Mesenteric fat pad (tissue), 1 donor: ENCODE data around the gene TMEM214. TPM values are rescaled to one million over a fixed set of nuclear protein-coding genes. Genes with fewer than 3 reads are reported as not detected.

Experiments used
- DNase-seq: peaks from one replicate; pipeline ENCODE4 v3.0.0-alpha.2; 2020; ENCODE audit warnings: low spot score
- long read RNA-seq: library from polyadenylated mRNA; unstranded; transcript quantifications from one replicate; pipeline ENCODE4 v2.0.0, GENCODE V29; 2020
- total RNA-seq: library from RNA; stranded (reverse); fragmentation: NEBNext Ultra II Directional; extraction: Animal tissue kit (Norgen Biotek cat#: 25700); gene quantifications from one replicate; pipeline ENCODE4 v1.2.1, GENCODE V29; 2021
- donor health status: DM: yes; HTN: yes; CAD: no.

TMEM214 gene
- 148 TPM for total RNA-seq
- long read RNA-seq, partial matches to known transcripts, result 33 of 38 reads
- long read RNA-seq, other reads (novel, unspliced or antisense), result 2 of 38 reads

DNA sequence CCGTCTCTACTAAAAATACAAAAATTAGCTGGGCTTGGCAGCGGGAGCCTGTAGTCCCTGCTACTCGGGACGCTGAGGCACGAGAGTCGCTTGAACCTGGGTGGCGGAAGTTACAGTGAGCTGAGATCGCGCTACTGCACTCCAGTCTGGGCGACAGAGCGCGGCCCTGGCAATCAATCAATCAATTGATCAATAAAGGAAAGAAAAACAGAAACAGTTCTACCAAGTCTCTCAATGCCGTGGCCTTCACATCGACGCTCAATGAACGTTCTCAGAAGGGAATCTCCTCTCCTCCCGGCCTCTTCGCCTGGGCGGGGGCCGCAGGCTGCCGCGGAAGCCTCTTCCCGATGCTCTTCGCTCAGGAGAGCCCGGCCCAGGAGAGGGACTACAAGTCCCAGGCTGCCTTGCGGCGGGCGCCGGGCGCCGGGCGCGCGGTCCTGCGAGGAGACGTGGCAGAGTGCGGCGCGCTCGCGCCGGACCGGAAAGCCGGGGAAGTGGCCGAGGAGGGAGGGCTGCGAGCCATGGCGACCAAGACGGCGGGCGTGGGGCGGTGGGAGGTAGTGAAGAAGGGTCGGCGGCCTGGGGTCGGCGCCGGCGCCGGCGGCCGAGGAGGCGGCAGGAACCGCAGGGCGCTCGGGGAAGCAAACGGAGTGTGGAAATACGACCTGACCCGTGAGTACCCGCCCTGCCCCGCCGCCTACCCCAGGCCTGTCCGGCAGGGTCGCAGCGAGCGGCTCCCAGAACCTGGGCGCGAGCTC is at the start of gene TMEM214:
TSS of gene TMEM214 (plus strand) at position 471 of the 758 bp plus-strand sequence. CDS start at position 522, 51 bp downstream.
- peak; percentile 97 for DNase-seq

- no peak for DNase-seq
Measured at GRCh38 chr2:26983746-26984145, 49.0 kb upstream of the TMEM214 start.

- DNase-seq, result no peak
Measured at GRCh38 chr2:26985807-26986206, 47.0 kb upstream of the TMEM214 start.

DNA sequence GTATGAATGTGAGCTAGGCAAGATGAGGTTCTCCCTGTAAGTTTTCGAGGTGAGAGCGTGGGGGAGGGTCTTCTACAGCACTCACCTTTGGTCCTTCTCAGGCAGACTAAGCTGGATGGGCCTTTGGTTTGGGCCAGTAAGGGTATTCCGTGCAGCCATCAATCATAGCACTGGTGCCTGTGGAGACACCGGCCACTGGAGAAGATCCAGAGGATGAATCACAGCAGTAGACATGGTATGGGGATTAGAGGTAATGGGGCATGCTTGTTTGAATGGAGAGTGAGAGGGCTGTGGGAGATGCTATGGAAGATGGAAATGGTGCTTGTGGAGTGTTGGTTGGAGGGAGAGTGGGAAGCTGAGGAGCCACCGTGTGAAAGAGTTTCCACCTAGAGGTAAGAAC is 46.2 kb upstream of the TMEM214 start:
- no peak for DNase-seq

DNA sequence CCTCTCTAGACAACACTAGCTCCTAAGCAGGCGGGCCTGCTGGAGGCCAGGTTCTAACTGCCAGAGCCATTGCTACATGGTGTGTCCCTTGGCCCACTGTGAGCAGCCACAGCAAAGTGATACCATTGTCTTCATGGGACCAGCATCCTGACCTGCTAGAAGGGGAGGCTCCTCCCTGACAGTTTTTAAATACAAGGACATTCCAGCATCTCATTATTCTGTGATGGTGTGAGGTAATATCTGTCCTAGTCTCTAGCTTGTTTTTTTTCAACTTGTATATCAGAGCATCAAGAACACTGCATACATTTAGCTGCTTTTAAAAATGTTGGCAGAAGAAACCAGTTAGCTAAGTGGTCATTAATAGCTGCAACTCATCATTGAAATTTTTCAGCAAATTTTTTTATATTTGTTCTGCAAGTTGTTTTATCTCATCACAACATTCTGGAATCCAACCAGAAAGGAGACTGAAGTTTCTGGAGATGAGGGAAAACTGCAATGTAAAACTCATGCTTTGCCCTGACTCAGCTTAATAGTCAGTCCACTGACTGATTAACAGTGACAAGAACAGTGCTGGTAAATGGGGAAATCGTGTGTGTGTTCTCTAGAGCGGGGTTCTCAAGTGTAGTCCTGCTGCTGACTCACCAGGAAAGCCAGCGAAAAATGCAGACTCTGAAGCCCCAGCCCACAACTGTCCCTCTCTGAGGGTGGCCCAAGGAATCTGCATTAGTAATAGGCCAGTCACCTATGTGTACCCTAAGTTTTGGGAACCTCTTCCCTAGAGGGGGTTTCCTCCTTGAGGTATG is 44.5 kb upstream of the TMEM214 start:
- no peak for DNase-seq

- no peak for DNase-seq
Measured at GRCh38 chr2:26989156-26989555, 43.6 kb upstream of the TMEM214 start.

DNA sequence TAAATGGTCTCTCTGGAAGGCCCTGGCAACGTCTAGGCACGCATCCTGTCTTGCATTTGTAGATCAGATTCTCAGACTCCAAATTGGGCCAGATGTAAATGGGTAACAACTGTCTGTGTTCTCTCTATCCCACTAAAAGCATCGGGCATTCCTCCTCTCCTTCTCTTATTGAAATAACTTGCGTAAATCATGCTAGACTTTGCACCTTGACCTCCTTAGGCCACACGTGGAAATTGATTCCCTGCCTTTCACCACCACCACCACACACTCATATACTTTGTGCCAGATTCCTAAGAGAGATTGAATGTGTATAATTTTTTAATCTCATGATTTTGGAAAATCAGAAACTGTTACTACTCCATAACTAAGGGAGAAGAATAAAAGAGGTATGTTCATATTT is 41.0 kb upstream of the TMEM214 start:
- no peak for DNase-seq

GRCh38 chr2:26993768-26994167 is 39.0 kb upstream of the TMEM214 start:
- no peak for DNase-seq

- DNase-seq, result no peak
Measured at GRCh38 chr2:26994983-26995382, 37.8 kb upstream of the TMEM214 start.

DNA sequence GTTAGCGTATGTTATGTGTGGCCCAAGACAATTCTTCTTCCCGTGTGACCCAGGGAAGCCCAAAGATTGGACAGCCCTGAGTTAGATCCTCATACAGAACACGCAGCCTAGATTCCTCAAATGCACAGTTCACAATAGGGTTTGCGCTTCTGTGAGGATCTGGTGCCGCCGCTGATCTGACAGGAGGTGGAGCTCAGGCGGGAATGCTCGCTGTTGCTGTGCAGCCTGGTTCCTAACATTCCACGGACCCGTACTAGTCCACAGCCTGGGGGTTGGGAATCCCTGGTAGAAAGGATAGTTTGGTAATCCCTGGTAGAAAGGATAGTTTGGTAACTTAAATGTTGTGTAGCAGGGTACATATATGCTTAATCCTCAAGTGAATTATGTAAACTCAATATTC is 35.4 kb upstream of the TMEM214 start:
- no peak for DNase-seq

GRCh38 chr2:26998323-26998722 is 34.4 kb upstream of the TMEM214 start:
- no peak for DNase-seq

GRCh38 chr2:27000228-27000627 is 32.5 kb upstream of the TMEM214 start:
- DNase-seq, result no peak

GRCh38 chr2:27000995-27001394 is 31.8 kb upstream of the TMEM214 start:
- DNase-seq, result no peak

- no peak for DNase-seq
Measured at GRCh38 chr2:27001950-27002349, 30.8 kb upstream of the TMEM214 start.

- DNase-seq, result no peak
Measured at GRCh38 chr2:27003007-27003406, 29.8 kb upstream of the TMEM214 start.

- no peak for DNase-seq
Measured at GRCh38 chr2:27003857-27004256, 28.9 kb upstream of the TMEM214 start.

DNA sequence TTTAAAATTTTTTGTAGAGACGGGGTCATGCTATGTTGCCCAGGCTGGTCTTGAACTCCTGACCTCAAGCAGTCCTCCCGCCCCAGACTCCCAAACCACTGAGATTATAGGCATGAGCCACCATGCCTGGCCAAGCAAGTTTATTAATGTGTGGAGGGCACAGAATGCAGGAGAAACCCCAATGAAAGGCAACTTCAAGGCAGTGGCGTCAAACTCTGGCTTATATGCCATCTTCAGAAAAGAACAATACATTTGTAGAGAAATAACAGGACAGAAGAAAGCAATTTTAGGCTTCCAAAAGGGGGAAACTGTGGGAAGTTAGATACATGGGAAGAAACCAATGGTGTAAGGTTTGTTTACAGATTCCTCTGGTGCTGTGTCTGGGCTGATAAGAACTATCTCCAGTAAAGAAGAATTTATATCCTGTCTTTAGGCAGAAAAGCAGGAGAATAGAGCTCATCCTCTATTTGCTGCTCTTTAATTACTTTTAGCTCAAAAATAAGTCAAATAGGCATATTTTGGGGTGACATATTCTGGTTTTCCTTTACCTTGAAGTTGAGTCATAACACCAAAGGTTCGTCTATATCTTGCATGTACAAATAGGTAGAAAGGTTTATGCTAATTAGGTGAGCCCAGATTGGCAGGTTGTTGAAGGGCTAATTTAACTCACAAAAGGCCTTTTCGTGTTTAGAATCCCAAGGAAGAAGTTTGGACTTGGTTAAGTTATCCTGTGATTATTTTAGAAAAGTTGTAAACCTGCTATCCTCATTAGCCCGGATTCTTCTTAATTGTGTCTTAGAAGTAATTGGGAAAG is 26.0 kb upstream of the TMEM214 start:
- no peak for DNase-seq

GRCh38 chr2:27007416-27008374 is 25.1 kb upstream of the TMEM214 start:
- no peak for DNase-seq

GRCh38 chr2:27008678-27009077 is 24.1 kb upstream of the TMEM214 start:
- no peak for DNase-seq

- DNase-seq, result no peak
Measured at GRCh38 chr2:27009083-27009482, 23.7 kb upstream of the TMEM214 start.
